Gastrocnemius medialis (tissue), 4 donors: ENCODE results near the gene SLC5A2.

Experiments
- CTCF ChIP-seq, 5 experiments: fragments of 450-650 bp in 3 of 5; fragments of 200-600 bp in 2 of 5; sonication (generic) in 2 of 5; IDR thresholded peaks in 4 of 5; conservative IDR thresholded peaks in 1 of 5; 1 replicate in 4 of 5; 2 replicates in 1 of 5; pipeline ENCODE4 v1.5.1; 2016 to 2019; ENCODE audit warnings: antibody characterized with exemption in 5 of 5, mild to moderate bottlenecking in 3 of 5, moderate library complexity in 3 of 5
- POLR2A ChIP-seq, 2 donors: fragments of 450-650 bp; IDR thresholded peaks; one replicate each; pipeline ENCODE4 v1.6.1; 2017; ENCODE audit warnings: antibody characterized with exemption in 2 of 2, mild to moderate bottlenecking in 2 of 2, moderate library complexity in 2 of 2

GRCh38 chr16:31460582-31461002 is 22.3 kb upstream of the SLC5A2 start:
- TF ChIP-seq CTCF (IDR thresholded peaks at IDR 0.05 in 4 of 5, conservative IDR thresholded peaks at IDR 0.05 in 1 of 5) (peak in 4 of 5 experiments; percentile 27 to 48 (median 28)), POLR2A (IDR thresholded peaks at IDR 0.05) (no peak)
